Endothelial cell of umbilical vein (primary cell): Measurements from ENCODE around the gene STK39. TPM values are rescaled to one million over a fixed set of nuclear protein-coding genes. Genes with fewer than 3 reads are reported as not detected.
A peak's percentile ranks its signal among the peaks of the same experiment; 100 is the strongest.

Source experiments
- BruUV-seq: library from RNA; stranded (reverse); fragments of 400-500 nt; replicated peaks from 2 replicates; lab custom pipeline; 2021; lab: Mats Ljungman, UMichigan
- CTCF ChIA-PET: fragments of 300-600, 350-600 bp; sonication (Branson Sonifier 250); formaldehyde crosslinking; loops from one replicate; lab custom pipeline; 2021; ENCODE audit warnings: antibody characterized with exemption, inconsistent platforms; lab: Charles Lee
- POLR2A ChIA-PET: fragments of 300-600, 350-600 bp; sonication (Branson Sonifier 250); formaldehyde crosslinking; loops from one replicate; lab custom pipeline; 2021; ENCODE audit warnings: antibody characterized with exemption, inconsistent platforms; lab: Charles Lee
- DNase-seq: peaks from one replicate; pipeline ENCODE4 v3.0.0-alpha.2; 2011; ENCODE audit warnings: low read depth, low spot score
- FAIRE-seq: peaks from 2 replicates; lab custom pipeline; 2011; peaks lifted over from hg19 to GRCh38; lab: Jason Lieb, UNC
- H2AFZ ChIP-seq: 2 replicates; pipeline ENCODE4 v1.6.0; 2012; ENCODE audit warnings: low read depth, low read length, control low read depth, inconsistent platforms
- H3K27ac ChIP-seq: 2 replicates; pipeline ENCODE4 v1.5.1; 2011; ENCODE audit warnings: low read depth, mild to moderate bottlenecking, control low read depth, low read length, moderate library complexity; ENCODE audit not compliant: insufficient read depth
- H3K27me3 ChIP-seq, 2 experiments: 2 replicates each; pipeline versions ENCODE4 v1.6.0 to v1.6.1; 2011; ENCODE audit warnings: low read length in 2 of 2, mixed read lengths in 1 of 2; ENCODE audit not compliant: control insufficient read depth in 2 of 2, insufficient read depth in 2 of 2
- H3K36me3 ChIP-seq, 2 experiments: 2 replicates in 1 of 2; 3 replicates in 1 of 2; pipeline ENCODE4 v1.5.1; 2011; ENCODE audit warnings: low read length in 2 of 2, mild to moderate bottlenecking in 1 of 2, moderate library complexity in 1 of 2; ENCODE audit not compliant: control insufficient read depth in 2 of 2, insufficient read depth in 2 of 2; ENCODE audit errors: extremely low read depth in 1 of 2
- H3K4me1 ChIP-seq: 3 replicates; pipeline ENCODE4 v1.5.1; 2011; ENCODE audit warnings: mild to moderate bottlenecking, low read length; ENCODE audit not compliant: control insufficient read depth, insufficient read depth; ENCODE audit errors: extremely low read depth
- H3K4me2 ChIP-seq: 2 replicates; pipeline ENCODE4 v1.6.1; 2011; ENCODE audit warnings: low read length, control low read depth, mixed read lengths; ENCODE audit not compliant: insufficient read depth
- H3K4me3 ChIP-seq, 3 experiments: fragments of 200-600 bp in 1 of 3; sonication (generic), shearing (Covaris generic) in 1 of 3; replicated peaks in 1 of 3; 2 replicates each; pipeline ENCODE4 v1.5.1; 2011 to 2016; ENCODE audit warnings: control low read depth in 3 of 3, low read length in 3 of 3, mild to moderate bottlenecking in 2 of 3, inconsistent platforms in 1 of 3, low read depth in 1 of 3, moderate library complexity in 1 of 3; ENCODE audit not compliant: insufficient read depth in 1 of 3
- H3K79me2 ChIP-seq: 2 replicates; pipeline ENCODE4 v1.6.0; 2012; ENCODE audit warnings: low read length, inconsistent platforms; ENCODE audit not compliant: control insufficient read depth, insufficient read depth
- H3K9ac ChIP-seq: replicated peaks from 2 replicates; pipeline ENCODE3; 2011; ENCODE audit warnings: low read length, control low read depth; ENCODE audit not compliant: insufficient read depth; ENCODE audit errors: extremely low read depth
- H3K9me1 ChIP-seq: replicated peaks from 3 replicates; pipeline ENCODE4 v1.6.0; 2011; ENCODE audit warnings: mild to moderate bottlenecking, low read length; ENCODE audit not compliant: control insufficient read depth, insufficient read depth; ENCODE audit errors: extremely low read depth
- H3K9me3 ChIP-seq: replicated peaks from 2 replicates; pipeline ENCODE4 v1.5.1; 2012; ENCODE audit warnings: low read length, inconsistent platforms; ENCODE audit not compliant: control insufficient read depth, insufficient read depth
- H4K20me1 ChIP-seq: replicated peaks from 2 replicates; pipeline ENCODE3; 2011; ENCODE audit warnings: mild to moderate bottlenecking, low read length; ENCODE audit not compliant: control insufficient read depth, insufficient read depth; ENCODE audit errors: extremely low read depth
- EZH2 ChIP-seq: IDR thresholded peaks from 2 replicates; pipeline ENCODE4 v1.6.1; 2012; ENCODE audit warnings: borderline replicate concordance, low read depth, mild to moderate bottlenecking, moderate library complexity, low read length, inconsistent platforms; ENCODE audit not compliant: severe bottlenecking
- FOS ChIP-seq: IDR thresholded peaks from 2 replicates; pipeline ENCODE4 v1.6.1; 2011; ENCODE audit warnings: mild to moderate bottlenecking, low read length, moderate library complexity, borderline replicate concordance; ENCODE audit not compliant: insufficient read depth
- GATA2 ChIP-seq: IDR thresholded peaks from 2 replicates; pipeline ENCODE4 v1.7.0; 2011; ENCODE audit warnings: low read depth, mild to moderate bottlenecking, moderate library complexity, mixed read lengths, low read length; ENCODE audit not compliant: insufficient read length, insufficient read depth
- JUN ChIP-seq: IDR thresholded peaks from 2 replicates; pipeline ENCODE4 v1.6.1; 2011; ENCODE audit warnings: borderline replicate concordance, low read depth; ENCODE audit not compliant: insufficient read length, insufficient read depth
- MYC ChIP-seq: IDR thresholded peaks from one replicate; pipeline ENCODE4 v1.6.1; 2011; ENCODE audit warnings: mild to moderate bottlenecking, low read depth, low read length
- POLR2A ChIP-seq: IDR thresholded peaks from 2 replicates; pipeline ENCODE4 v1.6.1; 2012; ENCODE audit warnings: low read depth, mild to moderate bottlenecking, control low read depth, low read length
- POLR2AphosphoS5 ChIP-seq: IDR thresholded peaks from 2 replicates; pipeline ENCODE4 v1.6.1; 2012; ENCODE audit warnings: low read depth, mild to moderate bottlenecking, control low read depth, low read length, moderate library complexity; ENCODE audit not compliant: insufficient read depth
- dilution Hi-C: fragments of 300-500 bp; cut with MboI; formaldehyde crosslinking; loops from one replicate; pipeline ENCODE4 v1.15.0; 2019; ENCODE audit warnings: low sequenced_read_pairs; ENCODE audit not compliant: extremely low pct_ligation_motif_present
- intact Hi-C: fragments of 100-400 bp; cut with micrococcal nuclease; formaldehyde crosslinking; loops from one replicate; pipeline ENCODE4 v1.10.0; 2022
- polyA plus RNA-seq, 4 experiments: library from polyadenylated mRNA; depleted of rRNA in 3 of 4; stranded (reverse) in 3 of 4; unstranded in 1 of 4; fragments of >200 nt; gene quantifications; 2 replicates each; pipeline versions ENCODE4 v1.2.1 to v1.2.3, GENCODE V29; 2011 to 2012; ENCODE audit warnings: missing spikeins in 1 of 4
- total RNA-seq: library from RNA; stranded (reverse); gene quantifications from 2 replicates; pipeline ENCODE4 v1.2.3, GENCODE V29; 2021
- TF ChIP-seq, protein P1 (sequence below), 2 donors: IDR thresholded peaks; 1 replicate in 1 of 2; 2 replicates in 1 of 2; pipeline ENCODE4 v1.5.1; 2011; ENCODE audit warnings: low read length in 2 of 2, mild to moderate bottlenecking in 2 of 2, moderate library complexity in 2 of 2, control low read depth in 1 of 2, inconsistent platforms in 1 of 2, low read depth in 1 of 2; ENCODE audit not compliant: insufficient read depth in 1 of 2; ENCODE audit errors: extremely low read depth in 1 of 2
- TF ChIP-seq, protein P2 (sequence below): IDR thresholded peaks from 2 replicates; pipeline ENCODE4 v1.6.1; 2011; ENCODE audit not compliant: insufficient read depth, insufficient read length

The STK39 gene
- total and polyA plus RNA-seq, 2 donors (not counting 3 experiments of a cell fraction or from before 2014, with no cell fraction given), result 4.6 to 13.1 TPM

DNA sequence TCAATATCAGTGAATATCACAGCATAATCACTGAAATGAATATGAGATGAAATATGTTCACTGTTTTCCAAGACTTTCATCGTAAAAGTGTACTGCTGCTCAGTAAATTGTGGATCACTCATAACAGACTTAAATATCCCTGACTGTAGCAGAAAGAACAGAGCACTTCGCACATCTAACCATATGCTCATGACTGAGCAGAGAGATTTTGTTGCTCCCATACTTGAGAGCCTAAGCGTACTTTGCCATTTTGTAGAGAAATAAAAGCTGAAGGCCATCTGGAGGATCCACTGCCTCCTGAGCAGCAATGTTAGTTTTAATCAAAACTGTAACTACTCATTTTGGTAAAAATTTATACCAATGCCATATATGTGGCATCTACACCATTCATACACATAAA is 243.5 kb downstream of the STK39 start:
- H2AFZ ChIP-seq, result no peak overlapping the region
- ChIA-PET POLR2A (no interaction called here), CTCF (no interaction called here)
- H3K4me2 ChIP-seq, result no peak overlapping the region
- no peak overlapping the region for H3K4me3 ChIP-seq
- DNase-seq, result no peak
- no peaks in the 10 kb centered on the region for H3K27me3 ChIP-seq
- H3K9ac ChIP-seq, result no peak overlapping the region
- no TSS peak for BruUV-seq
- H4K20me1 ChIP-seq, result no peaks in the 10 kb centered on the region
- no peak for FAIRE-seq
- intact Hi-C loops, result no loop called here
- no peaks in the 10 kb centered on the region for H3K36me3 ChIP-seq
- H3K79me2 ChIP-seq, result no peaks in the 10 kb centered on the region
- TF ChIP-seq JUN (no peak), FOS (no peak), EZH2 (no peak)
- TF ChIP-seq, protein P1, sequence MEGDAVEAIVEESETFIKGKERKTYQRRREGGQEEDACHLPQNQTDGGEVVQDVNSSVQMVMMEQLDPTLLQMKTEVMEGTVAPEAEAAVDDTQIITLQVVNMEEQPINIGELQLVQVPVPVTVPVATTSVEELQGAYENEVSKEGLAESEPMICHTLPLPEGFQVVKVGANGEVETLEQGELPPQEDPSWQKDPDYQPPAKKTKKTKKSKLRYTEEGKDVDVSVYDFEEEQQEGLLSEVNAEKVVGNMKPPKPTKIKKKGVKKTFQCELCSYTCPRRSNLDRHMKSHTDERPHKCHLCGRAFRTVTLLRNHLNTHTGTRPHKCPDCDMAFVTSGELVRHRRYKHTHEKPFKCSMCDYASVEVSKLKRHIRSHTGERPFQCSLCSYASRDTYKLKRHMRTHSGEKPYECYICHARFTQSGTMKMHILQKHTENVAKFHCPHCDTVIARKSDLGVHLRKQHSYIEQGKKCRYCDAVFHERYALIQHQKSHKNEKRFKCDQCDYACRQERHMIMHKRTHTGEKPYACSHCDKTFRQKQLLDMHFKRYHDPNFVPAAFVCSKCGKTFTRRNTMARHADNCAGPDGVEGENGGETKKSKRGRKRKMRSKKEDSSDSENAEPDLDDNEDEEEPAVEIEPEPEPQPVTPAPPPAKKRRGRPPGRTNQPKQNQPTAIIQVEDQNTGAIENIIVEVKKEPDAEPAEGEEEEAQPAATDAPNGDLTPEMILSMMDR (IDR thresholded peaks at IDR 0.05; ENCODE audit: extremely low read depth in 1 of 2, insufficient read depth in 1 of 2, low read depth in 1 of 2, low read length in 2 of 2), result no peak
- no peaks in the 10 kb centered on the region for H3K9me3 ChIP-seq
- dilution Hi-C loops, result no loop called here
- no peaks in the 10 kb centered on the region for H3K9me1 ChIP-seq
- no peaks in the 10 kb centered on the region for H3K4me1 ChIP-seq
- no peak overlapping the region for H3K27ac ChIP-seq

DNA sequence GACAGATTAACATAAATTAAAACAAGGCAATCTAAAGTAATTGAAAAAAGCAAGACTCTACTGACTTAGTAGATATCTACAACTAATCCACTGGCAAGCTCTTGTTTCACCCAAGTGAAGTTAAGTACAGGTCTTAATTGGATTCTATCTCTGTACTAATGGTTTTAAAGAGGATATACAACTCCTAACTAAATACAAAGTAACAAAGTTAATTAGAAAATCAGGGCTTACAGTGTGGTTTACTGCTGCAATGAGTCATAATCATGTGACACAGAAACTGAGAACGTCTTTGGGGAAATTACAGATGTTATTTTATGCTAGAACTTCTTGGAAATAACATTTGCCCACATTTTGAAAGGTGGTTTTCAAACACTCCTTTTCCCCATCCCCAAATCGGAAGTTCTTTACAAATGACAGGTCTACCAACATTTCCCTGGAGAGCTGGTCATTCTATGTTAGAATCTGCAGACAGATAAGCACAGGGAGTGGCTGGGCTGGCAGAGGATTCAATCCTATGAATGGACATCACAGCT is 245.3 kb downstream of the STK39 start:
- H3K9me3 ChIP-seq, result no peaks in the 10 kb centered on the region
- no peaks in the 10 kb centered on the region for H3K4me1 ChIP-seq
- no peaks in the 10 kb centered on the region for H4K20me1 ChIP-seq
- no peaks in the 10 kb centered on the region for H3K79me2 ChIP-seq
- CTCF ChIA-PET, result no interaction called here
- FAIRE-seq (peak; percentile 44), DNase-seq (peak; percentile 10)
- POLR2A ChIA-PET, result no interaction called here
- no peak overlapping the region for H3K27ac ChIP-seq
- no peak overlapping the region for H2AFZ ChIP-seq
- no peak overlapping the region for H3K4me2 ChIP-seq
- intact Hi-C loops (no loop called here), dilution Hi-C loops (no loop called here)
- no peak overlapping the region for H3K9ac ChIP-seq
- no peaks in the 10 kb centered on the region for H3K9me1 ChIP-seq
- H3K27me3 ChIP-seq, result no peaks in the 10 kb centered on the region
- no peak overlapping the region for H3K4me3 ChIP-seq
- no peaks in the 10 kb centered on the region for H3K36me3 ChIP-seq
- no TSS peak for BruUV-seq
- TF ChIP-seq FOS (peak; percentile 55), MYC (no peak), POLR2A (no peak), EZH2 (no peak), GATA2 (no peak), POLR2AphosphoS5 (no peak), JUN (peak; percentile 34)
- TF ChIP-seq, protein P1 (IDR thresholded peaks at IDR 0.05; ENCODE audit: extremely low read depth in 1 of 2, insufficient read depth in 1 of 2, low read depth in 1 of 2, low read length in 2 of 2), result no peak
- TF ChIP-seq, protein P2, sequence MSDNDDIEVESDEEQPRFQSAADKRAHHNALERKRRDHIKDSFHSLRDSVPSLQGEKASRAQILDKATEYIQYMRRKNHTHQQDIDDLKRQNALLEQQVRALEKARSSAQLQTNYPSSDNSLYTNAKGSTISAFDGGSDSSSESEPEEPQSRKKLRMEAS, result no peak
